Kidney tubule cell (primary cell): ENCODE measurements around the gene INAVA.

ENCODE experiments used
- DNase-seq: peaks from one replicate; pipeline ENCODE4 v3.0.0-alpha.2; 2018; ENCODE audit warnings: low spot score

Gene INAVA, protein sequence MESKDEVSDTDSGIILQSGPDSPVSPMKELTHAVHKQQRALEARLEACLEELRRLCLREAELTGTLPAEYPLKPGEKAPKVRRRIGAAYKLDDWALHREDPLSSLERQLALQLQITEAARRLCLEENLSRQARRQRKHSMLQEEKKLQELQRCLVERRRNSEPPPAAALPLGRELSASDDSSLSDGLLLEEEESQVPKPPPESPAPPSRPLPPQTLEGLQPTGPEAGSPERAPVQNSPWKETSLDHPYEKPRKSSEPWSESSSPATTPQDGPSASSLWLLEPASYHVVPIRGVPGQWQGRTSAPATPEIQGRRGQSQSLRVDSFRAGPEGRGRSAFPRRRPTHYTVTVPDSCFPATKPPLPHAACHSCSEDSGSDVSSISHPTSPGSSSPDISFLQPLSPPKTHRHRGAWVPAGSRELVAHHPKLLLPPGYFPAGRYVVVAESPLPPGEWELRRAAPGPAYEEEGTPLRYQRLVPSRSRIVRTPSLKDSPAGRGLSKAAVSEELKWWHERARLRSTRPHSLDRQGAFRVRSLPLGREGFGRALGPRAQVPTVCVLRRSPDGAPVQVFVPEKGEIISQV

DNA sequence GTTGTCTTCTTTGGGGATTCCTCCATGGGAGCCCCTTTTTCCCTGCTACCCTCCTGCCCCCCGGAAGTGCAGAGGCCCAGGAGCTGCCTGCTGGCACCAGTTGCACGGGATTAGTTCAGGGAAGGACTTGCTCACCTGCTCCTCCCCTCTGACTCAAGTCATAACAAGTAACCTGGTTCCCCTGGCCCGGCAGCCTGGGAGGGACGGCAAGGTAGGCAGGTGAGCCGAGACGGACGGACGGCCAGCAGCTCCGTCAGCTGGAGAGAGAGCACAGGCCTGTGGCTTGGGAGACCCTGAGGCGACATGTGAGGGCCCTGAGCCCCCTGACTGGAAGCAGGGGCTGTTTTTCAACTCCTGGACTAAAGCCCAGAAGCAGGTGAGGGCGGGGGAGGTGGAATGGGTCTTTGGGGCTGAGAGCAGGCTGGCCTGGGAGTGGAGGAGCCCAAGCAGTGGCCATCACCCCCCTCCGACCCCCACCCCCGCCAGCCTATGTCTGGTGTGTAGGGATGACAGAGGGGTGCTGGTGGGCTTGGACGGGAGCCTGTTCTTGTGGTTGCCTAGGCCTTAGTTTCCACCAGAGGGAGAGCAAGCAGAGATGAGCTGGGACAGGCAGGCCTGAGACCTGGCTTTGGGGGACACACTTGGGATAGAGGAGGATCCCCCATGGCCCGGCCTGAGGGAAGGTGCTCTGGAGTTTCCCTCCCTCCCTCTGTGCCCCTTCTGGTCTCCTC is at the start of gene INAVA:
INAVA (plus strand) TSS at position 189 of the 731 bp plus-strand sequence. CDS start 3,501 bp downstream, outside the sequence.
- peak; percentile 91 for DNase-seq

DNA sequence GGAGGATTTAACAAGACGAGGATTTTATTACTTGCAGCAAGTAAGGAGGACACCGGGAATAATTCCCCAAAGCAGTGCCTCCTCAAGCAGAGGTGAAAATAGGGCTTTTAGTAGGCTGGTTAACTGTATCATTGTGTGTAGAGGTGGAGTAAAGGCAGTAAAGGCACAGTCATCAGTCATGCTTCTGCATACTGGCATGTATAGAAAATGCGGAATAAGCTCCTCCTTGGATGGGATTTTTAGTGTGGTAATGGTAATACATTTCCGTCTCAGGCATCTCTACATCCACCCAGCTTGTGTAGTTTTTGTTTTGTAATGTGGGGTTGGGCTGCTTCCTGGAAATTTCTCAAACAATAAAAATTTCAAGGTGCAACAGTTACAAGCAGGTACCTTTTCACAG is 49.3 kb upstream of the INAVA start:
- DNase-seq: no peak

DNA sequence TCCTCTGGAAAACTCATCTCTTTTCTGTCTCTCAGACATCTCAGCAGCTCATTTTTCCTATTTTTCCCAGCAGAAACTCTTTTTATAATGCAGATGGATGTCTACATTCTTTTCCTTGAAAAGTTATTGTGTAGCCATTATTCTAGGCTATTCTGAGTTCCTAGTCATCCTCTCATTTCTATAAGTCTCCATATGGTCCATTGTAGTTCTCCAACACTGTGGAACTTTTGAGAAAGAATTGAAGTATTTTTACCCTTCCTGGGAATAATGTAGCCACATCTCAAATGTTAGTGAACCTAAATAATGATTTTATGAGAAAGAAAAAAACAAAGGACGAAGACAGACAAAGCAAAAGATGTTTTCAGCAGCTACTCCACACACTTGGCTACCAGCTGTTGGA is 48.3 kb upstream of the INAVA start:
- no peak for DNase-seq

DNA sequence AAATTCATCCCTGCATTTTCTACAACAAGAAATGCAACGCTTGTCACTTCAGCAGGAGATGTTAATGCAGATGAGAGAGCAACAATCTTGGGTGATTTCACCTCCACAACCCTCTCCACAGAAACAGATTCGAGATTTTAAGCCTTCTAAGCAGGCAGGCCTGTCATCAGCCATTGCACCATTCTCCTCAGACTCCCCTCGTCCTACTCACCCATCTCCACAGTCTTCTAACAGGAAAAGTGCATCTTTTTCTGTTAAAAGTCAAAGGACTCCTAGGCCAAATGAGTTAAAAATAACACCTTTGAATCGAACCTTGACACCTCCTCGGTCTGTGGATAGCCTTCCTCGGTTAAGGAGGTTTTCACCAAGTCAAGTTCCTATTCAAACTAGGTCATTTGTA is 45.3 kb upstream of the INAVA start:
- DNase-seq: no peak

DNA sequence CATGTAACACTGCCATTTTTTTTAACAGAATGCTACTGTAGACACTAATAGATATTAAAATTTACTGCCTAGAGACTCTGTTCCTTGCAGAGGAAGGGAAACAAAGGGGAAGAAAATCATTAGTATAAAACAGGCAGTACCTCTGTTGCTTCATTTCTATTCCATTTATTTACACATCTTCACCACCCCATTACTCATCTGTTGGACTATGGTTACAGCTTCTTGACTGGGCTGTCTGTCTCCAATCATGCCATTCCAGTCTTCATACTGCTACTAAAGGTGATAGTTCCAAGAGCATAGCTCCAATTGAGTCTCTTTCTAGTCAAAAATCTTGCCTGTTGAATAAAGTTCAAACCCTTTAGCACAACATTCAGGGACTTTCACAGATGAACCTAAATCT is 44.1 kb upstream of the INAVA start:
- no peak for DNase-seq

DNA sequence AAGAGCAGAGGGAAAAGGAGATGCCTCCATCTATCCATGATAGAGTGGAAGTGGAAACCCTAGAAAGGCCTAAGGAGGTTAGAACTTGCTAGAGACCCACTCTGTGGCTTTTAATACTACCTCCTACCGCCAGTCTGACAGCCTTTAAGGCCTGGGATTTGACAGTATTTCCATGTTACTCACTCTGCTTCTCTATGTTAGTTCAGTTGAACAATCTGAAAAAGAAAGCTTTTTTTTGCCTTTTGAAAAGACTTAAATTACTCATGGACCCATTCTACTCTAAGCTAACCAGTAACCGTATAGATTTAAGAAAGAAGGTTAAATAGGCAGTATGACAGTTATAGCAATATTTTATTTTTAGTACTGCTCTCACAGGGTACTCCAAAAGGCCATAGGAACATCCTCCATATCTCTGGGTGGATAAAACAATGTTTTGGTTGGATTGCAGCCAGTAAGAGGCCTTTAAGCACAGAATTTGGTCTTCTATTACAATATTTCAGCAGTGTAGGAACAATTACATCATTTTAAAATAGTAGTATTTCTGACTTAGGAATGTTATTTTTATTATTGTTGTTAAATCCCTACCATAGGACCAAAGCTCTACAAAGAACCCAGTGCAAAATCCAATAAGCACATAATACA is 37.9 kb upstream of the INAVA start:
- DNase-seq: no peak

DNA sequence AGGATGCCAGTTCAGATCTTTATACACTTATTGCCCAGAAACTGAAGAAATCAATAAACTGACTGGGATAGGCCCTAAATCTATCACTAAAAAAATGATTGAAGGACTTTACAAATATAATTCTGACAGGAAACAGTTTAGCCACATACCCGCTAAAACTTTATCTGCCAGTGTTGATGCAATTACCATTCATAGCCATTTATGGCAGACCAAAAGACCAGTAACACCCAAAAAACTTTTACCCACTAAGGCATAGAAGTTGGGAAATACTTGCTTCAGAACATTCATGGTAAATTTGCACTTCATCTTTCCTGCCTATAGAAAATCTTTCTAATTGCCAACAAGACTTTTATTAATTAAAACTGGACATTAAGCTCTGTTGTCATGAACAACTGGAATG is 36.9 kb upstream of the INAVA start:
- no peak for DNase-seq

DNA sequence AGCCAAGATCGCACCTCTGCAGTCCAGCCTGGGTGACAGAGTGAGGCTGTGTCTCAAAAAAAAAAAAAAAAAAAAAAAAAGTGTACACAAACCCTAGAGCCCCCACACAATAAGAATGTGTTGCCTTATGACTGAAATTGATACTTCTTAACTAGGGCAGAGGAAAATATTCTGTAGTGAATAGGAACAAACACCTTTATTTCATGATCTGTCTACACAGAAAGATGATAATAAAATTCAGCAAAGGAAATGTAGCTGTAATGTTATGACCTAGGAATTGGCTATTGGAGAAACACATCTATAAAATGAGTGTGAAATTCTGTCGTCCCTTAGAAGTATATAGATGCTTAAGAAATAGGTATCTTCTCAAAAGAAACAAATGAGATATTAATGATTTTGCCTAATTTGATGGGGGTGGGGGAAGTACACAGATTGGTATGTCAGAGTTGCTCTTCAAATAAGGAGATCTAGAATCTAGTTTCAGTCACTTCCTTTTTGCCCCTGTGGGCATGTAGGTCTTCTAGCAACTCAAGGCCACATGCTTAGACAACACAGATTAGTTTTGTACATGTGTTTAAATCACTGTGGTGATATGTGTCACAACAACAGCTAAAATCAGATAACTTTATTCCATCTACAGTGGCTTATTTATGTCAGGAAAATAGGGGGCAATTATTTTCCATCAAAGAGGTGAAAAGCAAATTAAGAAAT is 32.6 kb upstream of the INAVA start:
- DNase-seq: no peak

DNA sequence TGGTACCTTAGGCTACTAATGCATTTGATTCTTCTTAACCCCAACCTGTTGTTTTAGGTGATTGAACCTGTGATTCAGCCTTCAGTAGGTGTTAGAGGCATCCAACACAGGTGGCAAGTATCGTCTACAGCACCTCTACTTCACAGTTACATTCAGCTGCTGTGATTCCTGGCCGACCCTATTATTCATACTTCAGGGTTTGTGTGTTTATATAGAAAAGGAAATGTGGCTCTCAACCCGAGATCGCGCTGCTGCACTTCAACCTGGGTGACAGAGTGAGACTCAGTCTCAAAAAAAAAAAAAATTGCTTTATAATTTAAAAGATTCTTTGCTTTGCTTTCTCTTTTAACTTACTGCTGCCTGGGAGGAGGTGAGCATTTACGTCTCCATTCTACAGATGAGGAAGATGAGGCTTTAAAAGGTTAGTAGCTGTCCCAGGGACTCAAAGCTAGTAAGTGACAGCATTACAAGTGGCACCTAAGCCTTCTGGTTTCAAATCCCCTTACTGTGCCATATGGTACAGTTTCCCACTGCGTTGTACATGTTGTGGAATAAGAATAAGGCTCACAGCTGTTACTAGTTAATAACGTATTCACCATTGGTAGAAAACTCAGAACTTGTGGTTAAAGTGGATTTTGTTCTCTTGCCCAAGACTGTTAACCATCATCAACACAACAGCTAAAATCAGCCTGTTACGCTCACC is 31.8 kb upstream of the INAVA start:
- DNase-seq: no peak

DNA sequence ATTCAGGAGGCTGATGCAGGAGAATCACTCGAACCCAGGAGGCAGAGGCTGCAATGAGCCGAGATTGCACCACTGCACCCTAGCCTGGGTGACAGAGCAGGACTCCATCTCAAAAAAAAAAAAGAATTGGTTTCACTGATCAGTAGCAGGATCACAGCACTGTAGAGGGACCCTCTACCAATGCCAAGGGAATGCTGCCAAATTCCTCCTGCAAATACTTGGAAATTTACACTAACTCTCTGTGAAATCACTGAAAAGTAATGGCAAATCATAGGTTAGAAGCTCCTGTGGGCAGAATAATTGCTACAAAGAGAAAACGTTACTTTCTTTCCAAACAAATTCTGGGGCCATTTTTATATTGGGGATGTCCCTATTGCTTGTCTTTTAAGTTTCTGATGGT is 28.6 kb upstream of the INAVA start:
- DNase-seq: no peak

DNA sequence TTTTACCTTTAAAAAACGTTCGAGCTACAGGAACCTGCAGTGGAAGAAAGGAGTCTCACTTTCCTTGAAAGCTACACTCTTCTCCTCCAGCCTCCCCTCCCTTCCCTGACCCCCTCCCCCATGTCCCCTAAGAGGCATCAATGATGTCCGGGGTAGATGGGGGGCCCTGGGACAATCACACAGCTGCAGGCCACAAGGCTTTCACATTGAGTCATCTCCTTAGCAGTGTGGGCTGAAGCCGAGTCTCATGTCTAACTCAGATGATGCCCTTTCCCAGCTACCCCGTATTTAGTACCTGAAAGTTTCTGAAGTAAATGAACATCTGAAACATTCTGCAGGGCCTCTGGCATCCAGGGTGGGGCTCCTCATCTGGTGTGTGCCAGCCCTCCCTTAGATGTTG is 28.2 kb upstream of the INAVA start:
- no peak for DNase-seq

DNA sequence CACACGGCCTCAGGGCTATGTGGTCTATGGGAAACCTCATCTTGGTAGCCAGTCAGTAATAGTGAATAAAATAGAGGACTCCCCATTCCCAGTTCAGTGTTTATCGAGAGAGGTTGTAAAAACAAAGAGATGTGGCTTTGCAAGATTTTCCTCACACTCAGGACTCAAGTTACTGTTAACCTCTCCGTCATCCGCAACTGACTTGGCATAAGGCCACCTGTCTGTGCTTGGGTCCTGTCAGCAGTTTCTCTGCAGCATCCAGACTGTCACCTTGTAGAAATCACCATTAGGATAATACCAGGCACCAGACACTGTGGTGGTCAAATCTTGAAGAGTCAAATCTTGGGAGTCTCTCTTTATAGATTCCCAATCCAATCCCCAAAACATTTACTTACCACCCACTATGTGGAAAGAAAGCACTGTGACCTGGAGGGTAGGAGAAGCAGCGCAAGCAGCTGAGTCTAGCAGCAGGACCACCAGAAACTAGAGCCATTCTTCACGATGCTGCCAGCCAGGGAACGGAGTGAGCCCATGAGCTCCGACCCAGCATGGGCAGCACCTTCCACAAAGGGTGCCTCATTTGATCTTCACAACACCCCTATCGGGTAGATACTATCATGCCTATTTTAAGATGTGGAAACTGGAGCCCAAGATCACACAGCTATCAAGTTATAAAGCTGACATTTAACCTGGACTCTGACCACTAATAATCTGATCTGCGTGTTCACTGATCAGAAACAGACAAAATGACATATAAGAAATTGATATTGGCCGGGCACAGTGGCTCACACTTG is 27.5 kb upstream of the INAVA start:
- DNase-seq: peak; percentile 17

DNA sequence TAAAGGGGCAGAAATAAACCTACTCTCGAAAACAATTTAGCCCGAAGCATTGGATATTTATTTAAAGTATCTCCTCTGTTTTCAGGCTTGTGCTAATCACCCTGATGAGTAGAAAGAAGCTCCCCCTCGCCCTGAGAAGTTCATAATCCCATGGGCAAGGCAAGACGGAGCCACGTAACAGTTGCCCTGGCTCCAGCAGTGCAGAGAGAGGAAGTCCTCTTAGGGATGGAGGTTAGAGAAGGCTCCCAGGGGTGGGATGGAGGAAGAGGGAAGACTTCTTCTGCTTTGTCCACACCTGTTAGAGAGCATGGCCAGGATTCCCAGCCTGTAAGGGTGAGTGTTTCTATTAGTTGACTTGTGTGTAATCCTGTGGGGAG is 25.3 kb upstream of the INAVA start:
- DNase-seq: no peak

DNA sequence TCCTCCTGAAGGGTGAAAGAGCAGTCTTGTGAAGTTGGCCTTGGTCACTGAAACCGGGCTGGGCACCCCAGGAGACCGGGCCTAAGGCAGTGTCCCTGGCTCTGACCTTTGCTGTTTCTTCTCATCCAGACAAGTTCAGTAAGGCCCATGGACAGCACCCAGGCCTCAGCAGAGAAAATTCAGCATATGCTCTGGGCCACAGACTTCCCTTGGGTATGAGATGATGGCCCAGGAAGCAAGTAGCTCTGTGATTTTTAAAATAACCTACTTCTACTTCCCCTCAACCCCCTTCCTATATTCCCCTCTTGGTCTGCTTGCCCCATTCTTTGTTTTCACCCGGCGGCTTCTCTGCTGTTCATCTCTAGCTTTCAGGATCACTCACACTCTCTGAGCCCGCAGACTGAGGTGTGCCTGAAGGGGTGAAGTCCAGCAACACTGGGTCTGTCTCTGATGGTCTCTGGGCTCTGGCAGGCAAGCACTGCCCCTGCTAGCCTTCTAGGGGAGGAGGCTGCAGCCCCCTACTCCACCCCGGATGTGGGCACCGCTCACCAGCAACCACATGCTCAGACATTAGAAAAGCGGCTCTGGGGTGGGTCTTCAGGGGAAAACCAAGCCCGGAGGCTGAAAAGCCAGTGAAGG is 24.8 kb upstream of the INAVA start:
- no peak for DNase-seq

DNA sequence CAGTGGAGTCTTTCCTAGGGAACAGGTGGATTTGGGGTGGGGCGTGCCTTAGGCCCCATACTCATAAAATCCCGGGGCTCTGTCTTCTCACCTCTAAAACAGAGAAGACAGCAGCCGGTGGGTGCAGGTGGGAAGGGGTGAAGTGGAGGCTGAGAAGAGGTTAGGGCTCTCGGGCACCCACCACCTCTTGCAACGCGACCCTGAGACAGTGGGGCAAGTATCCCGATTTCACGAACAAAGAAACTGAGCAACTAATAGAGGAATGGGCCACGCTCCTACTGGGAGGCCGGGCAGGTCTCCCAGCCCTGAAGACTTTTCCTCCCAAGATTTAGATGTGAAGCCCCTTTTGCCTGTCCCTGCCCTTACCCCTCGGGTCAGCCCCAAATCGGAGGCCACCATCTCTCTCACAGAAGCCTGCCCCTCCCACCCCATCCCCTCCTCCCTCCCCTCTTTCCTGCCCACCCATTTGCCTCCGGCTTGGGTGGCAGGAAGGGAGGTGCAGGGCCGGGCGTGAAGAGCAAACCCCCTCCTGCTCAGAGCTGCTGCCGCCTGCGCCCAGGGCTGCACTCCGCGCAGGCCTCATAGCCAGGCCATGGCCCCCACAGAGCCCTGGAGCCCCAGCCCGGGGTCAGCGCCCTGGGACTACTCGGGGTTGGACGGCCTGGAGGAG is 22.1 kb upstream of the INAVA start, which contains the start of gene GPR25:
GPR25 (plus strand) TSS at position 536 of the 670 bp plus-strand sequence; CDS start at position 593, 57 bp downstream.
- DNase-seq: no peak

DNA sequence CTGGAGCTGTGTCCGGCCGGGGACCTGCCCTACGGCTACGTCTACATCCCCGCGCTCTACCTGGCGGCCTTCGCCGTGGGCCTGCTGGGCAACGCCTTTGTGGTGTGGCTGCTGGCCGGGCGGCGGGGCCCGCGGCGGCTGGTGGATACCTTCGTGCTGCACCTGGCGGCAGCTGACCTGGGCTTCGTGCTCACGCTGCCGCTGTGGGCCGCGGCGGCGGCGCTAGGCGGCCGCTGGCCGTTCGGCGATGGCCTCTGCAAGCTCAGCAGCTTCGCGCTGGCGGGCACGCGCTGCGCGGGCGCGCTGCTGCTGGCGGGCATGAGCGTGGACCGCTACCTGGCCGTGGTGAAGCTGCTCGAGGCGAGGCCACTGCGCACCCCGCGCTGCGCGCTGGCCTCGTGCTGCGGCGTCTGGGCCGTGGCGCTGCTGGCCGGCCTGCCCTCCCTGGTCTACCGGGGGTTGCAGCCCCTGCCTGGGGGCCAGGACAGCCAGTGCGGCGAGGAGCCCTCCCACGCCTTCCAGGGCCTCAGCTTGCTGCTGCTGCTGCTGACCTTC is 21.5 kb upstream of the INAVA start:
- peak; percentile 23 for DNase-seq

DNA sequence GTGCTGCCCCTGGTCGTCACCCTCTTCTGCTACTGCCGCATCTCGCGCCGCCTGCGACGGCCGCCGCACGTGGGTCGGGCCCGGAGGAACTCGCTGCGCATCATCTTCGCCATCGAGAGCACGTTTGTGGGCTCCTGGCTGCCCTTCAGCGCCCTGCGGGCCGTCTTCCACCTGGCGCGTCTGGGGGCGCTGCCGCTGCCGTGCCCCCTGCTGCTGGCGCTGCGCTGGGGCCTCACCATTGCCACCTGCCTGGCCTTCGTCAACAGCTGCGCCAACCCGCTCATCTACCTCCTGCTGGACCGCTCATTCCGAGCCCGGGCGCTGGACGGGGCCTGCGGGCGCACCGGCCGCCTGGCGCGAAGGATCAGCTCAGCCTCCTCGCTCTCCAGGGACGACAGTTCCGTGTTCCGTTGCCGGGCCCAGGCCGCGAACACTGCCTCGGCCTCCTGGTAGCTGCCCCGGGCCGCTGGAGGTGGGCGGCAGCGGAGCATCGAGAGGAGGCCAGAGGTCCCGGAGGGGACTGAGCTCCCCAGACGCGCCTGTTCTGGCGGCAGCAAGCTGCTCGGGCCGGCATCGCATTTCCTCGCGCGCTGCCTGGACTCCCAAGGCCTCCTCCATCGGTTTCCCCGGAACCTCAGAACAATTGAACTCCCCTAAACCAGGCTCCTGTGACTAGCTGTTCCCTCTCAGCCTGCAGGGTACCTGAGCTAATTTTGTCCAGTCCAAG is 20.9 kb upstream of the INAVA start:
- no peak for DNase-seq

DNA sequence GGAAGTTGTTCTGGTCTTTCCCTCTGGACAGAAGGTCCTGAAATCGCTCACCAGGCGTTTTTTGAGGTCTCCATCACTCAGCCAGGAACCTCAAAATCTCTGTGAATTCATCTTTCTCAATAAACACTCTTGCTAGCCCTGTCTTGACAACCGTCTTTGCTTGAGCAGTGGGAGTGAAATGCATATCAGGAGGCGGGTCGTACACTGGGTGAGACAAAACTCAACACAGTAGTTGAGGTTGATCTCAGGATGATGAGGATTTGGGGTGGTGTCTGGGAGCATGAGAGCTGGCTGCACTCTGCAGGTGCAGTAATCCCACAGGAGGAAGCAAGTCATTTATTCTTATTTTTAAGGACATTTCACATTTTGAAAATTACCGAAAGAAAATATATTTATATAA is 20.0 kb upstream of the INAVA start:
- DNase-seq: no peak
